GM12873 (cell line): ENCODE results near the gene JCAD.

Experiments
- TF ChIP-seq, protein P1 (sequence below): IDR thresholded peaks from 2 replicates; pipeline ENCODE4 v1.5.1; 2012; ENCODE audit warnings: low read depth, mild to moderate bottlenecking, moderate library complexity, low read length, control low read depth; ENCODE audit not compliant: insufficient read depth; ENCODE audit errors: missing control alignments

The JCAD gene

DNA sequence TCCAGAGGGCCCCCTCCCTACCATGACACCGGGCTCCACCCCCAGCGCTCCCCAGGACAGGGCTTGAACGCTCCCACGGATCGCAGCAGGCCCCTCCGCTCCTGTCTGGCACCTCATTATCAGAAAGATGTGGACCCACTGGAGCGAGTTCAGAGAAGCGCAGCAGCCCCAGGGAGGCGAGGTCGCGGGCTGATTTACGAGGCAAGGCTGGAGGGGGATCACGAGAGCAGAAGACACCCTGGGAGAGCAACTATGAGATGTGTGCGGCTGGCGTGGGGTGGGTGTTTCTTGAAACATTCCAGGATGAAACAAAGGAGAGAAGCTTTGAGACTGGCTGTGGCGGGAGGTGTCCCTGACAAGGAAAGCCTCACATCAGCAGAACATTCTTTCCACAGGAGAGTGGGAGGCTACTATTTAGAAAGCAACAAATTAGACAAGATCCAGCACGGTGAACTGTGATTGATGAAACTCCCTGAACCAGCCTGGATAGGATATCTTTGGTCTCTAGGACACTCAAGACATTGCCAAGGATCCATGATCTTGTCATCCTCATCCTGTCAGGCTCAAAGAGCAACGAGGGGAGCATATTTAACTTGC, 66.0 kb downstream of the JCAD start:
- TF ChIP-seq, protein P1, sequence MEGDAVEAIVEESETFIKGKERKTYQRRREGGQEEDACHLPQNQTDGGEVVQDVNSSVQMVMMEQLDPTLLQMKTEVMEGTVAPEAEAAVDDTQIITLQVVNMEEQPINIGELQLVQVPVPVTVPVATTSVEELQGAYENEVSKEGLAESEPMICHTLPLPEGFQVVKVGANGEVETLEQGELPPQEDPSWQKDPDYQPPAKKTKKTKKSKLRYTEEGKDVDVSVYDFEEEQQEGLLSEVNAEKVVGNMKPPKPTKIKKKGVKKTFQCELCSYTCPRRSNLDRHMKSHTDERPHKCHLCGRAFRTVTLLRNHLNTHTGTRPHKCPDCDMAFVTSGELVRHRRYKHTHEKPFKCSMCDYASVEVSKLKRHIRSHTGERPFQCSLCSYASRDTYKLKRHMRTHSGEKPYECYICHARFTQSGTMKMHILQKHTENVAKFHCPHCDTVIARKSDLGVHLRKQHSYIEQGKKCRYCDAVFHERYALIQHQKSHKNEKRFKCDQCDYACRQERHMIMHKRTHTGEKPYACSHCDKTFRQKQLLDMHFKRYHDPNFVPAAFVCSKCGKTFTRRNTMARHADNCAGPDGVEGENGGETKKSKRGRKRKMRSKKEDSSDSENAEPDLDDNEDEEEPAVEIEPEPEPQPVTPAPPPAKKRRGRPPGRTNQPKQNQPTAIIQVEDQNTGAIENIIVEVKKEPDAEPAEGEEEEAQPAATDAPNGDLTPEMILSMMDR = no peak

DNA sequence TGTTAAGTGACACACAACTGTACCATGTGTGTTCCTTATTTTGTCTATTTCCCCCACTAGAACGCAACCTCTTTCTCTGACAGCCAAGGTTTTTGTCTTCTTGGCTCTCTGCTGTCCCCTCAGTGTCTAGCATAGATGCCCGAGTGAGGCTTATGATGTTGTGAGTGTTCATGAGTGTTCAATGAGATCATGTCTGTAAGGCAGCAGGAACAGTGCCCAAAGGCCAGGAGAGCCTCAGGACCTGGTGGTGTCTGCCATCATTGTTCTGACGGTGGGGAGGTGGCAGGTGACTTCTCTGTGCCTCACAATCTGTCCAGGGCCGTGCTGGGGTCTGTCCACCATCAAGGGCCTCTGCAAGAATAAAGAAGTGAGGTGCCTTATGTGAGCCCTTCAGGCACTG, 66.5 kb downstream of the JCAD start:
- TF ChIP-seq, protein P1 = no peak

DNA sequence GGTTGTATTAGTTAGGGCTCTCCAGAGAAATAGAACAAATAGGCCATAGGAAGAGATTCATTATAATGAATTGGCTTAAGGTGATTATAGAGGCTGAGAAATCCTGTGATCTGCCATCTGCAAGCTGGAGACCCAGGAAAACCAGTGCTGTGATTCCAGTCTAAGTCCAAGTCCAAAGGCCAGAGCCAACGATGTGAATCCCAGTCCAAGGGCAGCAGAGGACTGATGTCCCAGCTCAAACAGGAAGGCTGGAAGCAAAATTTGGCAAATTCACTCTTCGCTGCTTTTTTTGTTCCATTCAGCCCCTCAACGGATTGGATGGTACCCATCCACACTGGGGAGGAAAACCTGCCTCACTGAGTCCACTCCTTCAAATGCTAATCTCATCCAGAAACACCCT, 68.0 kb downstream of the JCAD start:
- TF ChIP-seq, protein P1 = no peak

DNA sequence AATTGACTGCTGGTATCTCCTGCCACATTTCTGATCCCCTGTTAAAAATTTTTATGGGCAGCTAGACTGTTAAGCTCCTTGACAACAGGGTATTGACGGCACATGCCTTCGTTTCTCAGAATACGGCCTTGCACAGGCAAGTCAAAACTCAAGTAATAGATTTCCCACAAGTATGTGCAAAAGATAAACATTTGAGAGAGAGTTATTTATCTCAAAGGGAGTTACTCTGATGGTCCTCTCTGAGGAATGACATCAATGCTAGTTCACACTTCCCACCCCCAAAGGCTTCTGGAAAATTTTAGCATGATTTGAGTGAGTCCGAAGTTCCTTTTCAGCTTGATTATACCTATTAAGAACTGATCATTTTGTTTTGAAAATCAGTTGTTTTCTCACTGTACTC, 71.9 kb downstream of the JCAD start:
- TF ChIP-seq, protein P1 = no peak

DNA sequence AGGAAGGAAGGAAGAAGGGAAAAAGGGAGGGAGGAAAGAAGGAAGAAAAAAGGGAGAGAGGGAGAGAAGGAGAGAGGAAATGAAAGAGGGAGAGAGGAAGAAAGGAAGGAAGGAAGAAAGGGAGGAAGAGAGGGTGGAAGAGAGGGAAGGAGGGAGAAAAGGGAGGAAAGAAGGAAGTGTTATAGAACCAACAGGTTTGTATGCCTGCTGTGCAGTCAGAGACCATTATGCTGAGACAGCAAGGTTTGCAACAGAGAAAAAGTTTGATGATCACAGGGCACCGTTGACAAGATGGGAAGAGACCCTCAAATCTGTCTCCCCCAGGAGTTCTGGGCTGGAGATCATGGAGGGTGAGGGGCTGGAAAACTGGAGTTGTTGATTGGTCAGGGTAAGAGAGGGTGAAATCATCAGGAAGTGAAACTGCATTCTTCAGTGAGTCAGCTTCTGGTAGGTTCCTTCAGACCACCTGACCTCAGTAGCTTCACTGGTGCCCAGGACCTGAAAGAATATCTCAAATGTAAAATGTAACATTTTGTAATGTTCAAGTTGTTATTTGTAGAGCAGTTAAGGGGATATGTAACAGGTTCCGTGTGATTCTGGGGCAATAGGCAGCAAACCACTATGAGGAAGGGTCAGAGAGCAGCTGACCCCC, 76.3 kb downstream of the JCAD start:
- TF ChIP-seq, protein P1 = no peak

DNA sequence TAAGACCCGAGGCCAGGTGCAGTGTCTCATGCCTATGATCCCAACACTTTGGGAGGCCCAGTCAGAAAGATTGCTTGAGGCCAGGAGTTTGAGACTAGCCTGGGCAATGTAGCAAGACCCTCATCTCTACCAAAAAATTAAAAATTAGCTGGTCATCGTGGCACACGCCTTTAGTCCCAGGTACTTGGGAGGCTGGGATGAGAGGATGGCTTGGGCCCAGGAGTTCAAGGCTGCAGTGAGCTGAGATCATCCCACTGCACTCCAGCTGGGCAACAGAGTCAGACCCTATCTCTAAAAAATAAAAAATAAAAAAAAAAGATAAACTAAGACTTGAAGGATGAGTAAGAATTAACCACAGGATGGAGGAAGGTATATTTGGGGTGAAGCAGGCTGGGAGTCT, 77.9 kb downstream of the JCAD start:
- TF ChIP-seq, protein P1 = no peak

DNA sequence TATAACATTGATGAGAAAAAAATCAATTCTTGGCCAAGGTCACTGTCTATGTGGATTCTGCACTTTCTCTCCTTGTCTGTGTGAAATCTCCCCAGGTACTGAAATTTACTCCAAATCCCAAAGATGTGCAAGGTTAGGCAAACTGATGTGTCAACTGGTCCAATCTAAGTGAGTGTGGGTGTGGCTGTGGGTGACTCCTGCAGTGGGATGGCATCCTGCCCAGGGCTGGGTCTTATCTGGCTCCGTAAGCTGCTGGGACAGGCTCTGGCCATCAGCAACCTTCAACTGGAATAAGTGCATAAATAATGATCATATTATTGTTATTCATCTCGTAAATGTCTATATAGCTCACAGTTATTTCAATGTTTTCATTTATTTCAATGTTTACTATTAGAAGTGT, 79.3 kb downstream of the JCAD start:
- TF ChIP-seq, protein P1 = no peak
